ENCODE results near the gene ENPP3.

Gene ENPP3

GRCh38 chr6:131660195-131660594 lies 23.1 kb downstream of the ENPP3 start:
- ATAC-seq (ENCODE audit: low read depth) (peak; percentile 61), DNase-seq (ENCODE audit: low spot score) (no peak)
- Histone ChIP-seq H3K4me1 (ENCODE audit: insufficient read depth, poor library complexity, severe bottlenecking) (no peaks in the 10 kb centered on the region), H3K27me3 (ENCODE audit: insufficient read depth, poor library complexity, severe bottlenecking) (no peaks in the 10 kb centered on the region), H3K9me3 (ENCODE audit: severe bottlenecking) (no peaks in the 10 kb centered on the region), H3K27ac (ENCODE audit: poor library complexity, severe bottlenecking) (no peak overlapping the region), H3K36me3 (ENCODE audit: low read depth) (no peaks in the 10 kb centered on the region), H3K4me3 (ENCODE audit: severe bottlenecking) (no peak overlapping the region)
- TF ChIP-seq, protein P1, sequence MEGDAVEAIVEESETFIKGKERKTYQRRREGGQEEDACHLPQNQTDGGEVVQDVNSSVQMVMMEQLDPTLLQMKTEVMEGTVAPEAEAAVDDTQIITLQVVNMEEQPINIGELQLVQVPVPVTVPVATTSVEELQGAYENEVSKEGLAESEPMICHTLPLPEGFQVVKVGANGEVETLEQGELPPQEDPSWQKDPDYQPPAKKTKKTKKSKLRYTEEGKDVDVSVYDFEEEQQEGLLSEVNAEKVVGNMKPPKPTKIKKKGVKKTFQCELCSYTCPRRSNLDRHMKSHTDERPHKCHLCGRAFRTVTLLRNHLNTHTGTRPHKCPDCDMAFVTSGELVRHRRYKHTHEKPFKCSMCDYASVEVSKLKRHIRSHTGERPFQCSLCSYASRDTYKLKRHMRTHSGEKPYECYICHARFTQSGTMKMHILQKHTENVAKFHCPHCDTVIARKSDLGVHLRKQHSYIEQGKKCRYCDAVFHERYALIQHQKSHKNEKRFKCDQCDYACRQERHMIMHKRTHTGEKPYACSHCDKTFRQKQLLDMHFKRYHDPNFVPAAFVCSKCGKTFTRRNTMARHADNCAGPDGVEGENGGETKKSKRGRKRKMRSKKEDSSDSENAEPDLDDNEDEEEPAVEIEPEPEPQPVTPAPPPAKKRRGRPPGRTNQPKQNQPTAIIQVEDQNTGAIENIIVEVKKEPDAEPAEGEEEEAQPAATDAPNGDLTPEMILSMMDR (IDR thresholded peaks at IDR 0.05; ENCODE audit: poor library complexity, severe bottlenecking), result no peak

DNA sequence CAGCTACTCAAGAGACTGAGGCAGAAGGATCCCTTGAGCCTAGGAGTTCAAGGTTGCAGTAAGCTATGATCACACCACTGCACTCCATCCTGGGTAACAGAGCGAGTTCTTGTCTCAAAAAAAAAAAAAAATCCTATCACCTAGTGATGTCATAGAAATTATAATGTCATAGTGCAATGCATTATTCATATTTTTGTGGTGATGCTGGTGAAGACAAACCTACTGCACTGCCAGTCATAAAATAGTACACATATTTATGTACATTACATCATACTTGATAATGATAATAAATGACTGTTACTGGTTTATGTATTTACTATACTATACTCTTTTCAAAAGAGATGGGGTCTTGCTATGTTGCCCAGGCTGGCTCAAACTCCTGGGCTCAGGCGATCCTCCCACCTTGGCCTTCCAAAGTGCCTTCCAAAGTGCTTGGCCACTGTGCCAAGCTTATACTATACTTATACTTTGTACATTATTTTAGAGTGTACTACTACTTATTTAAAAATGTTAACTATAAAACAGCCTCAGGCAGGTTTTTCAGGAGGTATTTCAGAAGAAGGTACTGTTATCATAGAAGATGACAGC lies 26.6 kb downstream of the ENPP3 start:
- no peak overlapping the region for H3K4me3 ChIP-seq (ENCODE audit: severe bottlenecking)
- H3K36me3 ChIP-seq (ENCODE audit: low read depth), result no peaks in the 10 kb centered on the region
- H3K27ac ChIP-seq (ENCODE audit: poor library complexity, severe bottlenecking), result no peak overlapping the region
- no peaks in the 10 kb centered on the region for H3K4me1 ChIP-seq (ENCODE audit: insufficient read depth, poor library complexity, severe bottlenecking)
- DNase-seq (ENCODE audit: low spot score) (no peak), ATAC-seq (ENCODE audit: low read depth) (no peak)
- TF ChIP-seq, protein P1 (IDR thresholded peaks at IDR 0.05; ENCODE audit: poor library complexity, severe bottlenecking), result no peak
- no peaks in the 10 kb centered on the region for H3K27me3 ChIP-seq (ENCODE audit: insufficient read depth, poor library complexity, severe bottlenecking)
- peaks cover 2% of the 10 kb centered on the region for H3K9me3 ChIP-seq (ENCODE audit: severe bottlenecking)

- no peaks in the 10 kb centered on the region for H3K4me1 ChIP-seq (ENCODE audit: insufficient read depth, poor library complexity, severe bottlenecking)
- H3K4me3 ChIP-seq (ENCODE audit: severe bottlenecking), result no peak overlapping the region
- no peaks in the 10 kb centered on the region for H3K36me3 ChIP-seq (ENCODE audit: low read depth)
- no peak for DNase-seq (ENCODE audit: low spot score)
- TF ChIP-seq, protein P1 (IDR thresholded peaks at IDR 0.05; ENCODE audit: poor library complexity, severe bottlenecking), result no peak
- no peak overlapping the region for H3K27ac ChIP-seq (ENCODE audit: poor library complexity, severe bottlenecking)
- ATAC-seq (ENCODE audit: low read depth), result no peak
- peaks cover 2% of the 10 kb centered on the region for H3K9me3 ChIP-seq (ENCODE audit: severe bottlenecking)
- H3K27me3 ChIP-seq (ENCODE audit: insufficient read depth, poor library complexity, severe bottlenecking), result no peaks in the 10 kb centered on the region
Observed at GRCh38 chr6:131669891-131670290, 32.8 kb downstream of the ENPP3 start.

DNA sequence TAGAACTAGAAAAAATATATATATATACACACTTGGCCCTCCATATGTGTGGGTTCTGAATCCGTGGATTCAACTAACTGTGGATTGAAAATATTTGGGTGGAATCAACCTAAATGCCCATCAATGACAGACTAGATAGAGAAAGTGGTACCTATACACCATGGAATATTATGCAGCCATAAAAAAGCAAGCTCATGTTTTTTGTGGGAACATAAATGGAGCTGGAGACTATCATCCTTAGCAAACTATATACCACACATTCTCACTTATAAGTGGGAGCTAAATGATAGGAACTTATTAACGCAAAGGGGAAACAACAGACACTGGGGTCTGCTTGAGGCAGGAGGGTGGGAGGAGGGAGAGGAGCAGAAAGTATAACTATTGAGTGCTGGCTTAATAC lies 36.1 kb downstream of the ENPP3 start:
- no peaks in the 10 kb centered on the region for H3K27me3 ChIP-seq (ENCODE audit: insufficient read depth, poor library complexity, severe bottlenecking)
- H3K4me1 ChIP-seq (ENCODE audit: insufficient read depth, poor library complexity, severe bottlenecking), result no peaks in the 10 kb centered on the region
- no peak overlapping the region for H3K4me3 ChIP-seq (ENCODE audit: severe bottlenecking)
- TF ChIP-seq, protein P1 (IDR thresholded peaks at IDR 0.05; ENCODE audit: poor library complexity, severe bottlenecking), result no peak
- ATAC-seq (ENCODE audit: low read depth) (no peak), DNase-seq (ENCODE audit: low spot score) (no peak)
- H3K36me3 ChIP-seq (ENCODE audit: low read depth), result no peaks in the 10 kb centered on the region
- no peaks in the 10 kb centered on the region for H3K9me3 ChIP-seq (ENCODE audit: severe bottlenecking)
- no peak overlapping the region for H3K27ac ChIP-seq (ENCODE audit: poor library complexity, severe bottlenecking)

- no peak overlapping the region for H3K4me3 ChIP-seq (ENCODE audit: severe bottlenecking)
- ATAC-seq (ENCODE audit: low read depth) (no peak), DNase-seq (ENCODE audit: low spot score) (no peak)
- no peaks in the 10 kb centered on the region for H3K36me3 ChIP-seq (ENCODE audit: low read depth)
- TF ChIP-seq, protein P1 (IDR thresholded peaks at IDR 0.05; ENCODE audit: poor library complexity, severe bottlenecking), result no peak
- no peaks in the 10 kb centered on the region for H3K4me1 ChIP-seq (ENCODE audit: insufficient read depth, poor library complexity, severe bottlenecking)
- H3K27ac ChIP-seq (ENCODE audit: poor library complexity, severe bottlenecking), result no peak overlapping the region
- no peaks in the 10 kb centered on the region for H3K9me3 ChIP-seq (ENCODE audit: severe bottlenecking)
- H3K27me3 ChIP-seq (ENCODE audit: insufficient read depth, poor library complexity, severe bottlenecking), result no peaks in the 10 kb centered on the region
Observed at GRCh38 chr6:131678442-131678841, 41.3 kb downstream of the ENPP3 start.
